HepG2 (cell line): ENCODE results near the gene LMX1B. TPM values are rescaled to one million over a fixed set of nuclear protein-coding genes. Genes with fewer than 3 reads are reported as not detected.

Experiments used
- DDIT3 ChIP-seq: sonication (generic); formaldehyde crosslinking; IDR thresholded peaks from 2 replicates; pipeline ENCODE4 v1.4.0; 2020; ENCODE audit warnings: mild to moderate bottlenecking, missing genetic modification reagents
- ELF1 ChIP-seq: sonication (generic); formaldehyde crosslinking; IDR thresholded peaks from 2 replicates; pipeline ENCODE4 v1.4.0; 2020; ENCODE audit warnings: missing genetic modification reagents
- FOXC1 ChIP-seq: sonication (generic); formaldehyde crosslinking; IDR thresholded peaks from 2 replicates; pipeline ENCODE4 v1.8.0; 2022; ENCODE audit warnings: mild to moderate bottlenecking, missing genetic modification reagents, borderline replicate concordance
- FOXJ3 ChIP-seq: sonication (generic); formaldehyde crosslinking; IDR thresholded peaks from 2 replicates; pipeline ENCODE4 v1.4.0; 2020; ENCODE audit warnings: missing genetic modification reagents, mild to moderate bottlenecking, borderline replicate concordance
- HNF1A ChIP-seq, 2 experiments: sonication (generic) in 1 of 2; formaldehyde crosslinking in 1 of 2; IDR thresholded peaks; 2 replicates each; pipeline versions ENCODE4 v1.4.0 to v1.6.1; 2016 to 2020; ENCODE audit warnings: borderline replicate concordance in 1 of 2, low read depth in 1 of 2, mild to moderate bottlenecking in 1 of 2, missing genetic modification reagents in 1 of 2
- HOMEZ ChIP-seq: IDR thresholded peaks from 2 replicates; pipeline ENCODE4 v1.6.1; 2016; ENCODE audit warnings: low read depth
- KLF16 ChIP-seq, 2 experiments: sonication (generic) in 1 of 2; formaldehyde crosslinking in 1 of 2; IDR thresholded peaks; 2 replicates each; pipeline versions ENCODE4 v1.6.1 to v1.8.0; 2016 to 2023; ENCODE audit warnings: missing genetic modification reagents in 2 of 2, missing compliant biosample characterization in 1 of 2
- PRDM10 ChIP-seq: sonication (generic); formaldehyde crosslinking; IDR thresholded peaks from 2 replicates; pipeline ENCODE4 v1.4.0; 2020; ENCODE audit warnings: low read depth, missing genetic modification reagents
- SAP130 ChIP-seq: IDR thresholded peaks from 2 replicates; pipeline ENCODE4 v1.6.1; 2016; ENCODE audit warnings: low read depth
- SUZ12 ChIP-seq: fragments of 150-350 bp; IDR thresholded peaks from 2 replicates; pipeline ENCODE4 v1.6.1; 2014; ENCODE audit warnings: low read depth, low read length
- SYNCRIP ChIP-seq: fragments of 200-400 bp; formaldehyde crosslinking; IDR thresholded peaks from 2 replicates; pipeline ENCODE4 v1.6.1; 2018; ENCODE audit warnings: mild to moderate bottlenecking, low read depth, low read length; ENCODE audit not compliant: insufficient read depth
- ZNF282 ChIP-seq: fragments of 450-650 bp; IDR thresholded peaks from 2 replicates; pipeline ENCODE4 v1.6.1; 2018; ENCODE audit not compliant: partially characterized antibody
- ZNF329 ChIP-seq: sonication (generic); formaldehyde crosslinking; IDR thresholded peaks from 2 replicates; pipeline ENCODE4 v1.9.0; 2021; ENCODE audit warnings: low read depth, mild to moderate bottlenecking, missing genetic modification reagents
- ZNF432 ChIP-seq: sonication (generic); formaldehyde crosslinking; IDR thresholded peaks from 2 replicates; pipeline ENCODE4 v1.5.0; 2020; ENCODE audit warnings: missing genetic modification reagents, mild to moderate bottlenecking, borderline replicate concordance
- ZNF441 ChIP-seq: sonication (generic); formaldehyde crosslinking; IDR thresholded peaks from 2 replicates; pipeline ENCODE4 v1.7.0; 2021; ENCODE audit warnings: missing genetic modification reagents, borderline replicate concordance
- ZNF468 ChIP-seq: sonication (generic); formaldehyde crosslinking; IDR thresholded peaks from 2 replicates; pipeline ENCODE4 v1.8.0; 2022; ENCODE audit warnings: mild to moderate bottlenecking, moderate library complexity, missing genetic modification reagents
- ZNF562 ChIP-seq: sonication (generic); formaldehyde crosslinking; IDR thresholded peaks from 2 replicates; pipeline ENCODE4 v1.8.0; 2022; ENCODE audit warnings: missing genetic modification reagents, borderline replicate concordance
- polyA plus RNA-seq, 8 experiments: library from polyadenylated mRNA; depleted of rRNA in 3 of 8; stranded (reverse) in 7 of 8; unstranded in 1 of 8; fragments of >200 nt; fragmentation: Illumina TruSeq in 4 of 8; extraction: Trizol in 4 of 8; gene quantifications; 2 replicates each; pipeline versions ENCODE4 v1.2.1 to v1.2.3, GENCODE V29; 2011 to 2016; ENCODE audit warnings: low read depth in 4 of 8, missing spikeins in 1 of 8, mixed read lengths in 1 of 8; ENCODE audit not compliant: insufficient read depth in 1 of 8
- total RNA-seq, 5 experiments: library from RNA; depleted of rRNA; stranded (reverse); fragments of >200 nt; fragmentation: Illumina TruSeq; extraction: Trizol; gene quantifications; 2 replicates each; pipeline ENCODE4 v1.2.3, GENCODE V29; 2016; ENCODE audit warnings: low read depth in 1 of 5

LMX1B gene
- total and polyA plus RNA-seq, 2 of the 13 experiments (the other 11 are each of a cell fraction or from before 2014, with no cell fraction given) = not detected

GRCh38 chr9:126704892-126705766 lies 91.4 kb downstream of the LMX1B start (continued):
- TF ChIP-seq PRDM10 (CRISPR knock-in tag) = no peak
- TF ChIP-seq ZNF329 = no peak
- TF ChIP-seq KLF16 (CRISPR knock-in tag; IDR thresholded peaks at IDR 0.05) = peak in 1 of 2 experiments; percentile 62; a peak in 1 of 4 replicates
- no peak for TF ChIP-seq ZNF432 (CRISPR knock-in tag)
- TF ChIP-seq FOXC1 (CRISPR knock-in tag) = 0 out of 2 replicates have a peak, but pooled peaks have one; percentile 32
- no peak for TF ChIP-seq FOXJ3 (CRISPR knock-in tag)
- TF ChIP-seq ZNF562 = no peak
- TF ChIP-seq HNF1A (IDR thresholded peaks at IDR 0.05; ENCODE audit: low read depth) = no peak
- TF ChIP-seq HNF1A (CRISPR knock-in tag; IDR thresholded peaks at IDR 0.05; ENCODE audit: borderline replicate concordance) = no peak
- no peak for TF ChIP-seq ZNF468 (CRISPR knock-in tag)
- no peak for TF ChIP-seq SUZ12
- no peak for TF ChIP-seq ZNF441 (CRISPR knock-in tag)
- no peak for TF ChIP-seq ZNF282
- TF ChIP-seq ELF1 (CRISPR knock-in tag) = no peak
- peak; percentile 40; the same call in 1 of the 2 replicates for TF ChIP-seq SAP130 (CRISPR knock-in tag)
- TF ChIP-seq DDIT3 (CRISPR knock-in tag) = no peak
- TF ChIP-seq HOMEZ (CRISPR knock-in tag) = no peak
- no peak for TF ChIP-seq SYNCRIP
